ENCODE results near the gene CCL27. TPM values are rescaled to one million over a fixed set of nuclear protein-coding genes. Genes with fewer than 3 reads are reported as not detected.

Gene CCL27, protein sequence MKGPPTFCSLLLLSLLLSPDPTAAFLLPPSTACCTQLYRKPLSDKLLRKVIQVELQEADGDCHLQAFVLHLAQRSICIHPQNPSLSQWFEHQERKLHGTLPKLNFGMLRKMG
- not detected in 2 replicates for total RNA-seq (2014; rRNA removed; shearing (Covaris generic))
- polyA plus RNA-seq (2015; cell fraction: cytosol; rRNA removed) = 0.22 TPM in 1 of 2 replicates, not detected in the other
- not detected in 2 replicates for polyA plus RNA-seq (2015; cell fraction: nucleus; rRNA removed)

DNA sequence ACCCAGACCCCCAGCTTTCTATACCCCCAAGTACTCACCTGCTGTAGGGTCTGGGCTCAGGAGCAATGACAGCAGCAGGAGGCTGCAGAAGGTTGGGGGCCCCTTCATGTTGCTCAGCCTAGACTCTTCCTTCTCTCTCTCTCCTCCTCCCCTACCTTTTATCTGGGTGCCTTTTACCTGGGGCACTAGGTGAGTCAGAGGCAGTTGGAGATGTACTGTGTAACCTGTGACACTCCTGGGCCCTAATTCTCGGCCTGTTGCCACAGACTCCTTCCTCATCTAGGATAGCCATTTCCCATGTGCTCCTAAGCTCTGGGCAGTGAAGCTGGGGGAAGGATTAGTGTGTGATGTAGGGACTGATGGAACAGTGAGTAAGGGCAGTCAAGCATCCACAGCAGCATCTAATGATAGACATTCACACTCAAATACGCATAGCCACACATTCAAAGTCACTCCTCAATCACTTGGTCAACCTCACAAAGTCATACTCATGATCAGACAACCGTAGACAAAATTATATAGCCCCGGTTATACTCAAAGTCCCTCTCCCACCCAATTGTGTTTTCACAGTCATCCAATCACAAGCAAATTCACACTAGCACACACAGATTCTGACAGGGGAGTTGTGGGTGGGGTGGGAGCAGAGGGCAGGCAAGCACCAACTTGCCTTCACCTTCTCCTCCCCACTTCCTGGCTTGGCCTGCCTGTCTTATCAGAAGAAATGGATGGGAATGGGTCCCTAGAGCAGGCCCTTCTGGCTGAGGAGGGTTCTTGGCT lies at the start of gene CCL27:
TSS of gene CCL27 (minus strand) at position 132 of the 777 bp plus-strand sequence. CDS start at position 108, 24 bp downstream.
- DNase-seq (ENCODE audit: low read depth, low spot score) = no peak

DNA sequence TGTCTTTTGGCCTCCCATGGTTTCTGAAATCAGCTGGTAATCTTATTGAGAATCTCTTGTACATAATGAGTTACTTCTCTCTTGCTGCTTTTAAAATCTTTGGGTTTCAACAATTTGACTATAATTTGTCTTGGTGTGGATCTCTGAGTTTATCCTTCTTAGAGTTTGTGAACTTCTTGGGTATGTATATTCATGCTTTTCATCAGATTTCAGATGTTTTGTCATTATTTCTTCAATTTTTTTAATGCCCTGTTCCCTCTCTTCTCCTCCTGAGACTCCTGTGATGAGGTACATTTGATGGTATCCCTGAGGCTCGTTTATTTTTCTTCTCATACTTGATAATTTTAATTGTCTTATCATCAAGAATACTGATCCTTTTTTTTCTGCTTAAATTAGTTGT lies 49.7 kb upstream of the CCL27 start:
- in situ Hi-C loops (cut with HindIII; ENCODE audit: low pct_unique_long_range_greater_than_20kb, low sequenced_read_pairs) = no loop called here
- no peak for DNase-seq (ENCODE audit: low read depth, low spot score)

More for the DNA sequence above, at the start of gene CCL27:
- in situ Hi-C loops (cut with HindIII; ENCODE audit: low pct_unique_long_range_greater_than_20kb, low sequenced_read_pairs) = no loop called here

DNA sequence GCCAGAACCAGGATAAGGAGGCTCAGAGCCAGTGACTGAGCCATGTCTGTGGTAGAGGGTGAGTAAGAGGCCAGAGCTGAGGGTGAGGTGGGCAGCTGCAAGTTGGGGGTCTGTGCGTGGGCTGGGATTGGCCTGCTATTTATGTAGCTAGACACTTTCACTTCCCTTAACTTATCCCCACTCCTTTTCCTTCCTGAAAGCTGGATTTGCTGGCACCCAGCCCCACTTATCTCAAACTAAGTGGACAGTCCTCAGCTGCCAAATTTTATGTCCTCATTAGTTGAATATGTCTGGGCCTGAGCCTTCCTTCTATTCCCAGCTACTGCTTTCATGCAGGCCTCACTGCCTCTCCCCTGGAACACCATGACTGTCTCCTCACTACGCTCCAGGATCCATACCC lies 47.6 kb upstream of the CCL27 start, which contains the start of gene CCL21:
TSS of gene CCL21 (minus strand) at position 114 of the 400 bp plus-strand sequence. CDS start at position 44, 70 bp downstream.
- DNase-seq (ENCODE audit: low read depth, low spot score) = no peak
- in situ Hi-C loops (cut with HindIII; ENCODE audit: low pct_unique_long_range_greater_than_20kb, low sequenced_read_pairs) = no loop called here

DNA sequence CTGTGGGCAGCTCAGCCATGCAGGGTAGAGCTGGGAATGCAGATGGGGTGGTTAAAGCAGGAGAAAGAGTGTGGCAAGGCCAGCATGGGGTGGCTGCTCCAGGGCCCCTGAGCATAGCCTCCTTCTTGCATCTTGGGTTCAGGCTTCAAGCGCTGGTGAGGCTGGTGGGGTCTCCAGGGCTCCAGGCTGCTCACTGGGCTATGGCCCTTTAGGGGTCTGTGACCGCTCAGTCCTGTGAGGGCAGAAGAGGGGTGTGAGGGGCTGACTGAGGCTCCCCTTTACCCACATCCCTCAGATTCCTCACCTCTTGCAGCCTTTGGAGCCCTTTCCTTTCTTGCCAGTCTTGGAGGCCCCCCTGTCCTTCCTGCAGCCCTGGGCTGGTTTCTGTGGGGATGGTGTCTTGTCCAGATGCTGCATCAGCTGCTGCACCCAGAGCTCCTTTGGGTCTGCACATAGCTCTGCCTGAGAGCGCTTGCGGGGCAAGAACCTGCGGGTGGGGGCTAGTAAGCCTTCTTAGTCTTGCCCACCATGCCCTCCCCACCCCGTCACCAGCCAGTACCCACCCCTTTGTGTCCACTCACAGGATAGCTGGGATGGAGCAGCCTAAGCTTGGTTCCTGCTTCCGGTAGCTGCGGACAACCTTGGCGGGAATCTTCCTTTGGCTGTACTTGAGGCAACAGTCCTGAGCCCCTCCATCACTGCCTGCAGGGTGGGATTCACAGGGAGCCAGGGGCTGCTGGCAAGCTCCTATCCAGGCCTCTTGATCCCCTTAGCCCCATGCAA lies 46.9 kb upstream of the CCL27 start:
- in situ Hi-C loops (cut with HindIII; ENCODE audit: low pct_unique_long_range_greater_than_20kb, low sequenced_read_pairs) = no loop called here
- DNase-seq (ENCODE audit: low read depth, low spot score) = no peak

DNA sequence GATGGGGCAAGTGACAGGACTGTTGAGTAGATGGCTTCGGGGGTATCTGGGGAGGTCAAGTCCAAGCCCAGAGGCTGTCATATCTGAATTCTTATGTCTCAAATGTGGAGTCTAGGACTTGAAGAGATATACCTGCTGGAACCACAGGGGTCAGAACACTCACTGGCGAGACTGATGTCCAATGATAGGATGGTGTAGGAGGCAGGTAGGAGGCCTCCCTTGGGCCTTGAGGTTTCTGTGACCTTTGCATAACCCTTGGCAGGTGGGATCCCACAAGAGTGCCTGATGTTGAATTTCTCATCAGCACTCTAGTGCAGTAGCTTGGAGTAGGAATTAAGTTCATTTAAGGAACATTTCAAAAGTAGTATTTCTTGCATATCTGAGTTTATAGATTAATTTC lies 44.7 kb upstream of the CCL27 start:
- in situ Hi-C loops (cut with HindIII; ENCODE audit: low pct_unique_long_range_greater_than_20kb, low sequenced_read_pairs) = no loop called here
- DNase-seq (ENCODE audit: low read depth, low spot score) = no peak

DNA sequence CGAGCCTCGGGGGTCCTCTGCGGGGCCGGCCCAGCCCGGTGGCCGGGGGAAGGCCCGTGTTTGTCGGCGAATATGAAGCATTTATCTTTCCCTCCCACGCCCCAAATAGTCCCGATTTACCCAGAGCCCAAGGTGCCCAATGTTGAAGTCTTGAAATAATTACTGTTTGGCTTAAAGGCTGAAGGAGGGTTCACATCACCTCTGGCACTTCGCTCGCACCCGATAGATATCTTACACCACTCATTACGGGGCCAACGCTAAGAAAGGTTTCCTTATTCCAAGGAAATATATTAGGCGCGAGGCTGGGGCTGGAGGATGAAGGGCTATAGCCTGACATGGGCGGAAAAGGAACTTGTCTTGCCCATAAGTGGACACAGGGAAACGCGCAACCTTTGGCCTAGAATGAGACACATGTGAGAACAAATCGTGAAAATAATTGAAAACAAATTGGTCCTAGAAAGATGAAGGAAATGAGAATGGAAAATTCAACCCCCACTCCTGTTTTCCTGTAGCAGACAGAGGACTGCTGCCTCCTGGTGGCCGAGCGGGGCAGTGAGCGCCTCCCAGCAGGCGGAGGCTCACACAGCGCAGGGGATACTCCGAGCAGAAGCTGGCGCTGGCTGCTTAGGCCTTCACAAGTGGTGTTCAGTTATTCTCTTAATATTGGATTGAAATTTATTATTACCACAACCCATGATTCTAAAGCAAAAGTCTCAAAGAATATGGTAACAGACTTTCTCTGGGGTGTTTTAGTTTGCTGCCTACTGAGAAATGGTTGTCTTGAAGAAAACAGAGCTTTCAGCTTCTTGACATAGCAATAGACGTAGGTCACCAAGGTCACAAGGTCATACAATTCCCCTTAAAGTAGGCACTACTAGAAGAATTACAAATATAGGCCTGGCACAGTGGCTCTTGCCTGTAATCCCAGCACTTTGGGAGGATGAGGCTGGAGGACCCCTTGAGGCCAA lies 39.6 kb upstream of the CCL27 start:
- in situ Hi-C loops (cut with HindIII; ENCODE audit: low pct_unique_long_range_greater_than_20kb, low sequenced_read_pairs) = no loop called here
- peak; percentile 71 for DNase-seq (ENCODE audit: low read depth, low spot score)

DNA sequence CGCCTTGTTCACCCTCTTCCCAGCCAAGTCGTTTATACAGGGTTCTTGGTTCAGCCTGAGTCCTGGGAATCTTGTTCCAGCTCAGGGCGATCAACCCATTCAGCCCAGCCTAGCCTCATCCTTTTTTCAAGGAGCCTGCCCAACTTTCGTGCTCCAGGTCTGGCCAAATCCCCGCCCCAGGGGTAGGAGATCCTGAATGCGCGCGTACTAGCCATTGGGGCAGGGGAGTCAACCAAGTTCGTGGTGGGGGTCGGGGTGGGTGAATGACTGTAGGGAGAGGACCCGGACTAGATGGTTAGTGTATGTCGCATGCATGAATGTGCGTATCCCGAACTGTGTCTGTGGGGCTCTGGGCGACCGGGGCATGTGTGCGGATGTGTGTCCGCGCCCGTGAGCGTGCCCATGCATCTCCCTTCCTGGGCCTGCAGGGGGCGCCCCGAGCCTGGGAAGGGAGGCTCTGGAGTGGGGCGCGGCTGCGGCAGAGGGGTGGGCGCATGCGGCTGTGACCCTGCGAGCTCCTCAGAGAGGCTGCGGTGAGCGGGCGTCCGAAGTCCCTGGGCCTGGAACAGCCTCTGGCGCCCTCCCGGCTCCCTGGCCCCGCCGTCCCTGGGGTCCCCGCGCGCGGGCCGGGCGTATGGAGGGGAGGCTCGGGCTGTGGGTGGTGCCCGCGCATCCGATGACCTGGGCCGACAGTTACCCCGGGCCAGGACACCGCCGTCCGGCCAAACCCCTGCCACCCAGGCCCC lies 38.7 kb upstream of the CCL27 start:
- DNase-seq (ENCODE audit: low read depth, low spot score) = peak; percentile 63
- in situ Hi-C loops (cut with HindIII; ENCODE audit: low pct_unique_long_range_greater_than_20kb, low sequenced_read_pairs) = no loop called here

DNA sequence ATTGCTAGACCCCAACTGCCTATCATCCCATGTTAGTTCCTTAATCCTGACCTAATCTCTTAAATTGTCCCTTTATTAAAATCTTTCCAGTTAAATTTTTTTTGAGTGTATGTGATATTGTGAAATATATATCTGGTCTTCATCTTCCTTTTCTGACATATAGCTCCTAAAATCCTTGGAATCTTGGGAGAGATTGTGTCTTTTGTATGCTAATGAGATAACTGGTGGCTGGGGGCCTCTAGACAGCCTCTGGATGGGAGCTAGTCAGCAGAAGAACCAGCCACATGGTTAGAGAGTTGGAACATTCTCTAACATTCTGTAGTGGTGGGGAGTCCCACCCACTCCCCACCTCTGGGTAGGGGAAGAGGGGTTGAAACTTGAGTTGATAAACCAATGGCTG lies 32.4 kb upstream of the CCL27 start:
- in situ Hi-C loops (cut with HindIII; ENCODE audit: low pct_unique_long_range_greater_than_20kb, low sequenced_read_pairs) = no loop called here
- no peak for DNase-seq (ENCODE audit: low read depth, low spot score)

DNA sequence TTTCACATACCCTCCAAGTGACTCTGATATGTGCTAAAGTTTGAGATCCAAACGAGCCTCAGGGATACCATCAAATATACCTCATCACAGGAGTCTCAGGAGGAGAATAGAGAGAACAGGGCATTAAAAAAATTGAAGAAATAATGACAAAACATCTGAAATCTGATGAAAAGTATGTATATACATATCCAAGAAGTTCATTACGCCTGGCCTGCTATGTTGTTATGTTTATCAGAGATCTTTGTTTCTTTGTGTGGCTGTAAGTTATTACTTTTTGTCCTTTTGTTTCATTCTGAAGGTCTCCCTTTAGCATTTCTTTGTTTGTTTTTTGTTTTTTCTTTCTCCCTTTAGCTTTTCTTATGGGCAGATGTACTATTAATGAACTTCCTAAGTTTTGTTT lies 31.1 kb upstream of the CCL27 start:
- in situ Hi-C loops (cut with HindIII; ENCODE audit: low pct_unique_long_range_greater_than_20kb, low sequenced_read_pairs) = no loop called here

DNA sequence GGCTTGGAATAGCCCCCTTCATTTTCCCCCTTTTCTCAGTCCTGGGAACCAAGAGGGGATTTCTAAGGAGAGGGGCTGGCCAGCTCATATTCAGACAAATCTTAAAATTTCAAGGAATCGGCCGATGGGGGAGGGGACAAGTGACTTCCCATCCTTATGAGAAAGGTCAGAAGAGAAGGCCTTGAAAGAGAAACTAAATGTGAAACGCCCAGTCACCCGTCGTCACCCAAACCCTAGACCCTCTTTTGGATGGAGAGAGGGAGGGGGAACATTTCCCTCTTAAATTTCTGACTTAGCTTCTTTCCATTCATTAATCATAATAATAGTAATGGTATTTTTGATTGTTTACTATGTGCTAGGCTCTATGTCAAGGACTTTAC lies 29.5 kb upstream of the CCL27 start:
- DNase-seq (ENCODE audit: low read depth, low spot score) = no peak
- in situ Hi-C loops (cut with HindIII; ENCODE audit: low pct_unique_long_range_greater_than_20kb, low sequenced_read_pairs) = no loop called here

More for the DNA sequence above, 31.1 kb upstream of the CCL27 start:
- DNase-seq (ENCODE audit: low read depth, low spot score) = no peak

DNA sequence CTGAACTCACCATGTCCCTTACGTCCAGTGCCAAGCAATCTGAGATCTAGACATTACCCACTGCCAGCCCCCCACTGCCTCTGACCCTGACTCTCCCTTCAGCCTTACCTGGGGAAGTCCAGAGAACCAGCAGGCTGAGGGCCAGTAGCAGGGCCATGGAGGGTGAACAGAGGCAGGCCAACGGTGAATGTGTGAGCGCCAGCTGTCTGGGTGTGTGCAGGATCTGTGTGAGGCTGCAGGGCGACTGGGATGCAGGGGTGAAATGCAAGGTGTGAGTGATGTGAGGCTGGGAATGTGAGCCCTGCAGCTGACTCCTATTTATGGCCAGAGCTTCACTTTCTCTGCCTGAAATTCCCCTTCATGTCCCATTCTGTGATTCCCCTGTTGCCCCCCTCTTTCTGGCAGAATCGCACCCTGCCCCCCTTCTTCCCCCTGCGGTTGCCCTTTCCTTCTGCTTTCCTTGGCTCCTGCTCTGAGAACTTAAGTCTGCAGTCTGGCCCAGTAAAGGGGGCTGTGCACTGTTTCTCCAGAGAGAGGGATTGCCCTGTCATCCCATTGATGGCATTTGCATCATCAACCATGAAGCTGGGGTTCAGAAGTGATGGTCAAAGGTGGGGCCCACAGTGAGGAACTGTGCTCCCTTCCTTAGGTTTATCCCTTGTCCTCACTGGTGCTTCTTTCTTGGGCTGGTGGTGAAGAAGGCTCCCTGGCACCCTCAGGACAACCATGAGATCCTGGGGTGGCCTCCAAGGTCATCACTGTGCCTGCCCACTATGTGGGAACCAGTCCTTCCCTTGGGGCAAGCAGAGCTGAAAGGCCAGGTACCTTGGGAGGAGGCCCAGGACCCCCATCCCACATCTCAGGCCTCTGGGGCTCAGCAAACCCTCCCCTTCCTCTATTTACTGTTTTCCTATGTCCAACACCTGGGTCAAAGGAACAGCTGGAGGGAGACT lies 28.8 kb upstream of the CCL27 start, which contains the start of gene CCL19:
TSS of gene CCL19 (minus strand) at position 294 of the 953 bp plus-strand sequence. CDS start at position 157, 137 bp downstream.
- no peak for DNase-seq (ENCODE audit: low read depth, low spot score)
- in situ Hi-C loops (cut with HindIII; ENCODE audit: low pct_unique_long_range_greater_than_20kb, low sequenced_read_pairs) = no loop called here

DNA sequence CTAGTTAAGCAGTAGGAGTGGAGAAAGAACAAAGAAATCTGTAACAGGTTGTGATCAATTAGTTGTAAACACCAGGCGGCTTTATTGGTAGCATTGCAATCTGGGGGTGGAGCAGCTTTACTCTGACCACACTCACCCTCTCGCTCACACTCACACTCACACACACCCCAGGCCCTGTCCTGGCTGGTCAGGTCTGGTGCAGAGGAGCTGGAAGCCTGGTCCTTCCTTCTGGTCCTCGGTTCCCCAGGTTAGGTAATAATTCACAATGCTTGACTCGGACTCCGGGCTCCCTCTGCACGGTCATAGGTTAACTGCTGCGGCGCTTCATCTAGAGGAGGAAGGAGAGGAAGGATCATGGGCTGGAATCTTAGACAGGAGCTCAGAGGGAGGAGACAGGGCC lies 27.1 kb upstream of the CCL27 start:
- in situ Hi-C loops (cut with HindIII; ENCODE audit: low pct_unique_long_range_greater_than_20kb, low sequenced_read_pairs) = no loop called here
- no peak for DNase-seq (ENCODE audit: low read depth, low spot score)

DNA sequence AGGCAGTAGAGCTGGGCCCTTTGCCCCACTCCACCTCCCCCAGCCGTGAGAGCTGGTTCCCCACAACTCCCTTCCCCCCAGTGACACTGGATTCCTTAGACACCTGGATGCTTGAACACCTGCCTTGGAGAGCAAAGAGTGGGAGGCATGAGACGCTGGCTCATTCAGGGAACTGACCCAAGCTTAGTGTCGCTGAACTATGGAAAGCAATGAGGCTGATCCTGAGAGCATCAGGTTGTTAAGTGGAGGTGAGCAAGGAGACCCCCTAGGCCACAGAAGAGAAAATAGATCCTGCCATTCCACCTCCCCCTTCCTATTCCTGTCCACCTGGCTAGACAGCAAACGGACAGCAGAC lies 26.6 kb upstream of the CCL27 start:
- in situ Hi-C loops (cut with HindIII; ENCODE audit: low pct_unique_long_range_greater_than_20kb, low sequenced_read_pairs) = no loop called here
- DNase-seq (ENCODE audit: low read depth, low spot score) = no peak

DNA sequence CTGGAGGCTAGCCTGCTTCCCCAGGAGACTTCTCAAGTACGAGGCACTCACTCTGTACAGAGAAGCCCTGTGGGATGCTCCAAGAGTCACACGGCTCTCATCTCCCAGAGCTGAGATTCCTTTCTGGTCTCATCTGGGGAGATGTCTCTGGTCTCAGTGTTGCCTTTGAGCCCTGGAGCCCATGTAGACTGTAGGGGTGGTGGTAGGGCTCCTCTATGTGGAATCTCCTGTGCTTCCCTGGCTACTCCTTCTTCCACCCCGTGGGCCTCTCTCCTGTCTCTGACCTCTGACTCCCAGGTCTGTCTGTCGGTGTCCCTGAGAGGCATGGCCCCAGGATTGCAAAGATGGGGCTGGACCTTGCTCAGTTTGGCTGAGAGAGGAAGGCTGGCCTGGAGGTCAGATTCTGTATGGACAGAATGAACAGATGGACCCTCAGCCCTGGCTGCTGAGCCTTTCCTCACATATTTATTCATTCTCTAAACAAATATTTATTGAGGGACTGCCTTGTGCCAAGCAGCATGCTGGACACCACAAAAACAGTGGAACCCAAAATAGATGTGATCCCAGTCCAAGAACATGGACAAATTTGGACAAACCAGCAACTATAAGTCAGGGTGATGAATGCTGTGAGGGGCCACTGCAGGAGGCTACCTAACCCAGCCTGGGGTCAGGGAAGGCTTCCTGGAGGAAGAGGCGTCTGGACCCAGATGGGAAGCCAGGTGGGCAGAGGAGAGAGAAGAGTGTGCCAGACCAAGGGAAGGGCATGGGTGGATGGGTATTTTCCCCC lies 26.1 kb upstream of the CCL27 start:
- DNase-seq (ENCODE audit: low read depth, low spot score) = no peak
- in situ Hi-C loops (cut with HindIII; ENCODE audit: low pct_unique_long_range_greater_than_20kb, low sequenced_read_pairs) = no loop called here
